RCC 7860 (cell line): ENCODE results near the gene MAN2A2.

ENCODE experiments used
- DNase-seq: peaks from one replicate; pipeline ENCODE4 v3.0.0-alpha.2; 2015; ENCODE audit warnings: low spot score
- FAIRE-seq: peaks from 2 replicates; lab custom pipeline; 2012; peaks lifted over from hg19 to GRCh38; lab: Jason Lieb, UNC

Gene MAN2A2

GRCh38 chr15:90902840-90903732, at the start of gene MAN2A2:
MAN2A2 (plus strand) TSS chr15:90903302; CDS start chr15:90904208, 906 bp downstream.
- FAIRE-seq (no peak), DNase-seq (peak; percentile 31)

- FAIRE-seq: no peak
- DNase-seq: no peak
These were observed 48.0 kb upstream of the MAN2A2 start for GRCh38 chr15:90855139-90855538.

- FAIRE-seq (no peak), DNase-seq (no peak)
These were observed 45.8 kb upstream of the MAN2A2 start for GRCh38 chr15:90857337-90857736.

GRCh38 chr15:90857883-90858443, 45.1 kb upstream of the MAN2A2 start:
- DNase-seq (no peak), FAIRE-seq (no peak)

- FAIRE-seq (no peak), DNase-seq (no peak)
These were observed 43.6 kb upstream of the MAN2A2 start for GRCh38 chr15:90859234-90860131.

- no peak for FAIRE-seq
These were observed 42.7 kb upstream of the MAN2A2 start for GRCh38 chr15:90860450-90860849.

GRCh38 chr15:90860942-90861675, 42.0 kb upstream of the MAN2A2 start:
- DNase-seq: no peak

More at GRCh38 chr15:90860450-90860849, 42.7 kb upstream of the MAN2A2 start:
- DNase-seq: no peak

GRCh38 chr15:90862487-90862886, 40.6 kb upstream of the MAN2A2 start:
- FAIRE-seq (no peak), DNase-seq (no peak)

More at GRCh38 chr15:90860942-90861675, 42.0 kb upstream of the MAN2A2 start:
- FAIRE-seq: no peak

GRCh38 chr15:90862964-90863778, 39.9 kb upstream of the MAN2A2 start:
- FAIRE-seq (no peak), DNase-seq (no peak)

GRCh38 chr15:90863987-90864386, 39.1 kb upstream of the MAN2A2 start:
- DNase-seq: no peak
- no peak for FAIRE-seq

- DNase-seq (no peak), FAIRE-seq (no peak)
These were observed 38.6 kb upstream of the MAN2A2 start for GRCh38 chr15:90864507-90864906.

GRCh38 chr15:90865702-90866101, 37.4 kb upstream of the MAN2A2 start:
- FAIRE-seq (no peak), DNase-seq (no peak)

- FAIRE-seq: no peak
- DNase-seq: no peak
These were observed 36.9 kb upstream of the MAN2A2 start for GRCh38 chr15:90866161-90866715.

GRCh38 chr15:90866800-90867199, 36.3 kb upstream of the MAN2A2 start:
- FAIRE-seq (no peak), DNase-seq (no peak)

- no peak for FAIRE-seq
- no peak for DNase-seq
These were observed 34.8 kb upstream of the MAN2A2 start, which contains the start of gene FURIN for GRCh38 chr15:90868261-90868689. FURIN (plus strand) TSS chr15:90868588; CDS start chr15:90875741, 7,153 bp downstream.

- FAIRE-seq (no peak), DNase-seq (no peak)
These were observed 34.0 kb upstream of the MAN2A2 start for GRCh38 chr15:90869140-90869541.

GRCh38 chr15:90869601-90870353, 33.3 kb upstream of the MAN2A2 start:
- DNase-seq (peak; percentile 93), FAIRE-seq (peak; percentile 81)

- DNase-seq (no peak), FAIRE-seq (no peak)
These were observed 32.6 kb upstream of the MAN2A2 start for GRCh38 chr15:90870354-90871138.
